HG03060 (cell line): ENCODE results near the gene OR10T2.
"Not testable (repeated sequence)": the region's sequence is repeated elsewhere in the genome, so short reads cannot be mapped to it uniquely, and the experiment has no call there.

Source experiments
- ATAC-seq: cut with Tn5 transposase; IDR thresholded peaks from one replicate; pipeline ENCODE4 v1.9.1; 2021; ENCODE audit warnings: low read depth, moderate number of reproducible peaks; ENCODE audit not compliant: unreplicated experiment

Gene OR10T2

GRCh38 chr1:158357441-158357840 lies 41.8 kb downstream of the OR10T2 start:
- no peak for ATAC-seq

- ATAC-seq, result no peak
These were observed 42.6 kb downstream of the OR10T2 start for GRCh38 chr1:158356616-158357015.

- no peak for ATAC-seq
These were observed 43.4 kb downstream of the OR10T2 start for GRCh38 chr1:158355773-158356285.

- no peak for ATAC-seq
These were observed 45.0 kb downstream of the OR10T2 start for GRCh38 chr1:158354255-158354654.

- no peak for ATAC-seq
These were observed 45.8 kb downstream of the OR10T2 start, which contains the start of gene CD1E for GRCh38 chr1:158353303-158354075. Gene CD1E, plus strand, starts transcription at chr1:158353894. Its CDS starts 95 bp downstream, at chr1:158353989.

- ATAC-seq, result not testable (repeated sequence)
These were observed 50.3 kb downstream of the OR10T2 start for GRCh38 chr1:158348946-158349345.
